PC-3 (cell line): ENCODE measurements around the gene LPCAT1. TPM values are rescaled to one million over a fixed set of nuclear protein-coding genes. Genes with fewer than 3 reads are reported as not detected.

ENCODE experiments used
- ATAC-seq: fragments of 200-7000 bp; cut with Tn5 transposase; 2 replicates; pipeline ENCODE4 v1.9.1; 2020; ENCODE audit warnings: mild to moderate bottlenecking, moderate library complexity
- BruUV-seq: library from RNA; stranded (reverse); fragments of 400-500 nt; replicated peaks from 2 replicates; lab custom pipeline; 2021; lab: Mats Ljungman, UMichigan
- CTCF ChIA-PET: fragments of 300-600 bp; sonication (Branson Sonifier 250); formaldehyde crosslinking; loops from one replicate; lab custom pipeline; 2022; ENCODE audit warnings: antibody characterized with exemption; lab: Charles Lee
- POLR2A ChIA-PET: fragments of 300-600 bp; sonication (Branson Sonifier 250); formaldehyde crosslinking; loops from one replicate; lab custom pipeline; 2022; ENCODE audit warnings: antibody characterized with exemption; ENCODE audit not compliant: unreplicated experiment; lab: Charles Lee
- DNase-seq: peaks from one replicate; pipeline ENCODE4 v3.0.0-alpha.2; 2015
- H2AFZ ChIP-seq: fragments of 300-600 bp; sonication (generic); 2 replicates; pipeline ENCODE4 v1.6.0; 2016; ENCODE audit warnings: antibody characterized with exemption, low read length
- H3F3A ChIP-seq: fragments of 300-600 bp; sonication (generic); one replicate; pipeline ENCODE4 v1.6.0; 2017; ENCODE audit warnings: antibody characterized with exemption, low read length, control low read depth, mild to moderate bottlenecking; ENCODE audit not compliant: unreplicated experiment
- H3K27ac ChIP-seq: fragments of 300-600 bp; sonication (generic); 2 replicates; pipeline ENCODE4 v1.5.1; 2016; ENCODE audit warnings: mild to moderate bottlenecking, low read length
- H3K27me3 ChIP-seq: fragments of 300-600 bp; sonication (generic); 2 replicates; pipeline ENCODE4 v1.6.1; 2016; ENCODE audit warnings: low read length, mixed read lengths
- H3K36me3 ChIP-seq: fragments of 300-600 bp; sonication (generic); 2 replicates; pipeline ENCODE4 v1.6.1; 2016; ENCODE audit warnings: low read depth, mixed run types, low read length, mixed read lengths
- H3K4me1 ChIP-seq: fragments of 300-600 bp; sonication (generic); 2 replicates; pipeline ENCODE4 v1.5.1; 2016; ENCODE audit warnings: low read length; ENCODE audit not compliant: insufficient read depth
- H3K4me2 ChIP-seq: fragments of 300-600 bp; sonication (generic); 2 replicates; pipeline ENCODE4 v1.6.0; 2016; ENCODE audit warnings: low read length
- H3K4me3 ChIP-seq: fragments of 300-600 bp; sonication (generic); 2 replicates; pipeline ENCODE4 v1.5.1; 2016; ENCODE audit warnings: mild to moderate bottlenecking, low read length, mixed read lengths
- H3K79me2 ChIP-seq: fragments of 300-600 bp; sonication (generic); 2 replicates; pipeline ENCODE4 v1.6.1; 2017; ENCODE audit warnings: low read length, mixed read lengths
- H3K9ac ChIP-seq: fragments of 300-600 bp; sonication (generic); 2 replicates; pipeline ENCODE4 v1.6.0; 2016; ENCODE audit warnings: mild to moderate bottlenecking, low read length
- H3K9me2 ChIP-seq: fragments of 300-600 bp; sonication (generic); replicated peaks from 2 replicates; pipeline ENCODE4 v1.6.1; 2016; ENCODE audit warnings: mixed run types, low read length, mixed read lengths
- H3K9me3 ChIP-seq: fragments of 300-600 bp; sonication (generic); 2 replicates; pipeline ENCODE4 v1.6.1; 2016; ENCODE audit warnings: low read length, mixed read lengths
- H4K20me1 ChIP-seq: fragments of 300-600 bp; sonication (generic); 2 replicates; pipeline ENCODE4 v1.6.1; 2016; ENCODE audit warnings: low read length, mixed read lengths
- CTCF ChIP-seq: fragments of 300-600 bp; sonication (generic); conservative IDR thresholded peaks from 2 replicates; pipeline ENCODE4 v1.5.1; 2017; ENCODE audit warnings: antibody characterized with exemption, low read depth, mild to moderate bottlenecking, low read length
- EZH2 ChIP-seq: fragments of 300-600 bp; sonication (generic); IDR thresholded peaks from one replicate; pipeline ENCODE4 v1.6.1; 2017; ENCODE audit warnings: antibody characterized with exemption, mild to moderate bottlenecking, low read length; ENCODE audit not compliant: unreplicated experiment
- EZH2phosphoT487 ChIP-seq: fragments of 300-600 bp; sonication (generic); IDR thresholded peaks from 2 replicates; pipeline ENCODE4 v1.6.1; 2018; ENCODE audit warnings: mild to moderate bottlenecking, antibody characterized with exemption, low read length, borderline replicate concordance
- intact Hi-C: fragments of 100-400 bp; cut with micrococcal nuclease; formaldehyde crosslinking; loops from 2 replicates; pipeline ENCODE4 v1.9.0; 2023
- total RNA-seq: library from RNA; depleted of rRNA; stranded (reverse); fragments of >200 nt; gene quantifications from 2 replicates; pipeline ENCODE4 v1.2.3, GENCODE V29; 2014

The LPCAT1 gene
- total RNA-seq, 1 experiment from 2014 or later = 121 TPM

- Histone ChIP-seq H3K27ac (no peak overlapping the region), H4K20me1 (no peaks in the 10 kb centered on the region), H3K9me2 (no peaks in the 10 kb centered on the region), H3K9ac (no peak overlapping the region), H3K4me3 (no peak overlapping the region), H3K9me3 (no peaks in the 10 kb centered on the region), H3K27me3 (peaks cover 15% of the 10 kb centered on the region; the same call in 1 of the 2 replicates), H2AFZ (no peak overlapping the region), H3K79me2 (no peaks in the 10 kb centered on the region), H3K36me3 (no peaks in the 10 kb centered on the region), H3K4me1 (no peaks in the 10 kb centered on the region), H3F3A (no peaks in the 10 kb centered on the region), H3K4me2 (no peak overlapping the region)
- DNase-seq (no peak), ATAC-seq (no peak)
- ChIA-PET POLR2A (no interaction called here), CTCF (no interaction called here)
- no peak for TF ChIP-seq EZH2phosphoT487
- no peak for TF ChIP-seq CTCF
- TF ChIP-seq EZH2 = no peak
- BruUV-seq = no TSS peak
- intact Hi-C loops = no loop called here
These were observed 77.8 kb downstream of the LPCAT1 start for GRCh38 chr5:1445689-1446601.

- intact Hi-C loops = no loop called here
- ChIA-PET POLR2A (no interaction called here), CTCF (no interaction called here)
- Histone ChIP-seq H3K27me3 (peaks cover 22% of the 10 kb centered on the region; the same call in 1 of the 2 replicates), H3K4me2 (no peak within 1 kb of the TSS), H3K27ac (no peak within 1 kb of the TSS), H3K9me3 (no peaks in the 10 kb centered on the region), H3F3A (no peaks in the 10 kb centered on the region), H3K9me2 (no peaks in the 10 kb centered on the region), H3K4me1 (no peaks in the 10 kb centered on the region), H3K9ac (no peak within 1 kb of the TSS), H3K36me3 (no peaks in the 10 kb centered on the region), H2AFZ (no peak within 1 kb of the TSS), H3K4me3 (no peak within 1 kb of the TSS), H3K79me2 (no peaks in the 10 kb centered on the region), H4K20me1 (no peaks in the 10 kb centered on the region)
- TF ChIP-seq CTCF (no peak), EZH2 (no peak)
- BruUV-seq = no TSS peak
- no peak for DNase-seq
- ATAC-seq = no peak
These were observed 78.5 kb downstream of the LPCAT1 start, which contains the start of gene SLC6A3 for GRCh38 chr5:1445313-1445688. Gene SLC6A3, minus strand, starts transcription at chr5:1445440. Its CDS starts 2,243 bp downstream, at chr5:1443197.
